A549 treated with AZD2906 at 1 μM for 4 hours (cell line): ENCODE data around the gene PHLDB3. TPM values are rescaled to one million over a fixed set of nuclear protein-coding genes. Genes with fewer than 3 reads are reported as not detected.

Source experiments
- total RNA-seq: library from RNA; stranded (reverse); fragments of 200-300 nt; extraction: Qiagen RNA extraction; gene quantifications from 5 replicates; pipeline ENCODE4 v1.2.3, GENCODE V29; 2022

The PHLDB3 gene
- 8.4 to 9.4 TPM (median 9.0 TPM) in 5 replicates for total RNA-seq

GRCh38 chr19:43504426-43505185 is at the start of gene PHLDB3:
Gene PHLDB3, minus strand, starts transcription at chr19:43504746. Its CDS starts 628 bp downstream, at chr19:43504118.

GRCh38 chr19:43532962-43533545 is 28.5 kb upstream of the PHLDB3 start, which contains the start of gene ZNF575:
Gene ZNF575, plus strand, starts transcription at chr19:43533188. Its CDS starts 1,235 bp downstream, at chr19:43534423.

GRCh38 chr19:43526884-43527859 is 22.6 kb upstream of the PHLDB3 start, which contains the start of gene ETHE1:
Gene ETHE1, minus strand, starts transcription at chr19:43527201. Its CDS starts 24 bp downstream, at chr19:43527177.

GRCh38 chr19:43465468-43466120 is 39.0 kb downstream of the PHLDB3 start, which contains the start of gene LYPD3:
Gene LYPD3, minus strand, starts transcription at chr19:43465608. Its CDS starts 37 bp downstream, at chr19:43465571.

Other genes starting within 250 kb of the PHLDB3 start
- gene PSG9, start 235.2 kb downstream of the PHLDB3 start, total RNA-seq: 0.08 to 0.20 TPM (median 0.09 TPM) in 4 of 5 replicates, not detected in the other
- gene CD177, start 151.1 kb downstream of the PHLDB3 start, total RNA-seq: 0.05 to 0.18 TPM (median 0.12 TPM) in 4 of 5 replicates, not detected in the other
- gene TEX101, start 89.9 kb downstream of the PHLDB3 start, total RNA-seq: not detected in 5 replicates
- gene LYPD3, start 39.1 kb downstream of the PHLDB3 start, total RNA-seq: 0.15 to 0.42 TPM (median 0.22 TPM) in 5 replicates
- 39.5 to 53.9 TPM (median 49.8 TPM) in 5 replicates for gene ETHE1, start 22.5 kb upstream of the PHLDB3 start, total RNA-seq
- gene ZNF575, start 28.4 kb upstream of the PHLDB3 start, total RNA-seq: 1.2 to 2.6 TPM (median 2.2 TPM) in 5 replicates
- 25.3 to 30.9 TPM (median 27.5 TPM) in 5 replicates for gene XRCC1, start 70.8 kb upstream of the PHLDB3 start, total RNA-seq
- gene PINLYP, start 71.1 kb upstream of the PHLDB3 start, total RNA-seq: 0.10 to 0.15 TPM (median 0.11 TPM) in 3 of 5 replicates, not detected in the others
- gene IRGQ, start 91.4 kb upstream of the PHLDB3 start, total RNA-seq: 4.3 to 6.7 TPM (median 5.2 TPM) in 5 replicates
- 14.6 to 21.1 TPM (median 20.4 TPM) in 5 replicates for gene ZNF576, start 91.8 kb upstream of the PHLDB3 start, total RNA-seq
- gene SRRM5, start 107.3 kb upstream of the PHLDB3 start, total RNA-seq: 0.60 to 1.0 TPM (median 0.69 TPM) in 5 replicates
- 46.5 to 66.2 TPM (median 63.8 TPM) in 5 replicates for gene ZNF428, start 114.9 kb upstream of the PHLDB3 start, total RNA-seq
- 6.9 to 10.1 TPM (median 9.3 TPM) in 5 replicates for gene CADM4, start 135.1 kb upstream of the PHLDB3 start, total RNA-seq
- 57.8 to 66.0 TPM (median 63.8 TPM) in 5 replicates for gene PLAUR, start 165.4 kb upstream of the PHLDB3 start, total RNA-seq
- not detected in 5 replicates for gene IRGC, start 211.3 kb upstream of the PHLDB3 start, total RNA-seq